ENCODE measurements around the gene GALNT17.

GALNT17 gene

GRCh38 chr7:71548746-71549145, 416.8 kb downstream of the GALNT17 start:
- no peak for TF ChIP-seq BHLHE40 (IDR thresholded peaks at IDR 0.05; ENCODE audit: borderline replicate concordance)
- no peak for TF ChIP-seq PKNOX1 (IDR thresholded peaks at IDR 0.05)
- no peak for TF ChIP-seq FOXM1 (IDR thresholded peaks at IDR 0.05; ENCODE audit: borderline replicate concordance)
- TF ChIP-seq CTBP1 (IDR thresholded peaks at IDR 0.05; ENCODE audit: borderline replicate concordance) = no peak
- TF ChIP-seq ELF4 (IDR thresholded peaks at IDR 0.05) = no peak
- ChIA-PET POLR2A (no interaction called here), CTCF (no interaction called here)
- DNase-seq (ENCODE audit: extremely low spot score) = no peak

DNA sequence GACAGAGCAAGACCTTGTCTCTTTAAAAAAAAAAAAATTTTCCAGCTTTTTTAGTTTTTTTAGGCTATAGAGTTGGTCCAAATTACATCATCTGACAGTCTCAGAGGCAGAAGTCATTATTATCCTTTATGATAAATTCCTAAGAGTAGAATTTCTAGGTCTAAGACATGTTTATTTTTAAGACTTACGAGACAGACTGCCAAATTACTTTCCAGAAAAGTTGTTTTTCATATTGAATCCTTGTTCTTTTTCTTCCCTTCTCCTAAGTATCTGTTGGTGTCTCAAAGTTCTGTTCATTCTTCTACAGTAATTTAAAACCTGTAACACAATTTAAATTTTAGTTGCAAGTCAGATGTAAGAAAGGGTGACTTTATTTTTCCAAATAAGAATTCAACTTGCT, 421.4 kb downstream of the GALNT17 start:
- DNase-seq (ENCODE audit: extremely low spot score) = no peak
- ChIA-PET CTCF (no interaction called here), POLR2A (no interaction called here)
- TF ChIP-seq ELF4 (IDR thresholded peaks at IDR 0.05) = no peak
- no peak for TF ChIP-seq BHLHE40 (IDR thresholded peaks at IDR 0.05; ENCODE audit: borderline replicate concordance)
- TF ChIP-seq ARNT (IDR thresholded peaks at IDR 0.05) = no peak
- TF ChIP-seq PKNOX1 (IDR thresholded peaks at IDR 0.05) = no peak
- no peak for TF ChIP-seq HDGF (IDR thresholded peaks at IDR 0.05; ENCODE audit: borderline replicate concordance)
- no peak for TF ChIP-seq NFRKB (IDR thresholded peaks at IDR 0.05)
- no peak for TF ChIP-seq L3MBTL2 (conservative IDR thresholded peaks at IDR 0.05)
- TF ChIP-seq FOXK2 (IDR thresholded peaks at IDR 0.05) = no peak
- TF ChIP-seq CTBP1 (IDR thresholded peaks at IDR 0.05; ENCODE audit: borderline replicate concordance) = no peak
- no peak for TF ChIP-seq SUZ12 (IDR thresholded peaks at IDR 0.05)
- TF ChIP-seq ZNF384 (IDR thresholded peaks at IDR 0.05) = no peak
- no peak for TF ChIP-seq FOXA1 (IDR thresholded peaks at IDR 0.05)
- no peak for TF ChIP-seq SP1 (IDR thresholded peaks at IDR 0.05)

DNA sequence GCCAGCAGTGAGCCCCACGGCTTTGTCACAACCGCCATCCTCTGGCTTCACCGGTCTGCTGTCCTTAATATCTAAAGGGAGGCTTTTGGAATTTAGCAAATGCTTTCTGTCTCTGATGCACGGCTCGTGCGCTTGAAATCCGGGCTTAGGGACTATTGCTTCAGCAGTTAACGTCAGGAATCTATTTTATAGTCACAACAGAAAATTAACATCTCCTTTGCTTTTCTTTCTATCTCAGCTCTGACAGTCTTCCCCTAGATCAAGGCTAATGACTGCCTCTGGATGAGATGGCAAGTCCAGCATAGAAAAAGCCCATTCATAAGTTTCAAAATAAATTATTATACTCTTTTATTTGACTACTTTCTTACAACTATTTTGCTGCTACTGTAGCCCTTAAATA, 423.8 kb downstream of the GALNT17 start:
- POLR2A ChIA-PET = no interaction called here
- CTCF ChIA-PET = no interaction called here
- DNase-seq (ENCODE audit: extremely low spot score) = no peak
- no peak for TF ChIP-seq SUZ12 (IDR thresholded peaks at IDR 0.05)
- no peak for TF ChIP-seq NFRKB (IDR thresholded peaks at IDR 0.05)
- TF ChIP-seq FOXM1 (IDR thresholded peaks at IDR 0.05; ENCODE audit: borderline replicate concordance) = no peak
- no peak for TF ChIP-seq SP1 (IDR thresholded peaks at IDR 0.05)
- no peak for TF ChIP-seq BHLHE40 (IDR thresholded peaks at IDR 0.05; ENCODE audit: borderline replicate concordance)
- TF ChIP-seq TARDBP (IDR thresholded peaks at IDR 0.05) = no peak
- no peak for TF ChIP-seq L3MBTL2 (conservative IDR thresholded peaks at IDR 0.05)

DNA sequence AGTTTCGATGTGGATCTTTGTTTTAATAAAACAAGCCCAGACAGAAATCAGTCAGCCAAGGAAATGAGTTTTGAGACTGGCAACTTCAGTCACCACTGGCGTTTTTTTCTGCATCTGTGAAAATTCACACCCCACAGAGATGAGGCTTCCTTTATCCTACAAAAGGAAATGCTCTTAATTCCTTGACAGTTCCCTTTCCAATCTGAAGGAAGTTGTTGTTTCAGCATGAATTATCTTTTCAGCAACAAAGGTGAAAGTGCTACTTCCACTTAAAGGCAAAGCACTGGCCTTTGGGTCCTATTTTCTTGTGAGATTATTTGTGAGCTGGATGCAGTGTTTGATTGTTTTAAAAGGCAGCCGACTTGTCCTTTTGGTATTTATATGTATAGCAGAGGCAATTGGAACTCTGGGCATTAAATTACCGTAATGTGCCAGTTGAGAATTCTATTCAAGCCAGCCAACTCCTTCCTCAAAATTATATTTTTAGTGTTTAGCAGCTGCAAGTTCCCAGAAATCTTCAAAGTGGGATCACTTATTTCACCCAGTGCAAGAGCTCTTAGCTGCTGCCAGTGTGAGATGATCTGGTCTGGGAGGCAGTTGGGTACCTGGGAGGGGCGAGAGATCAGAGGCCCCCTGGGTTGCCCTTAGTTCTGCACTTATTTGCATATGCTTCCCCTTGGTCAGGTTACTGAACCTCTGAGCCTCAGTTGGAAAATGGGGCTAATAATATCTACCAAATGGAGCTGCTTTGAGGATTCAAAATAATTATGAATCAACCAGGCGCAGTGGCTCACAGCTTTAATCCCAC, 427.1 kb downstream of the GALNT17 start:
- ChIA-PET POLR2A (no interaction called here), CTCF (no interaction called here)
- no peak for DNase-seq (ENCODE audit: extremely low spot score)
- TF ChIP-seq FOXK2 (IDR thresholded peaks at IDR 0.05) (no peak), ELF4 (IDR thresholded peaks at IDR 0.05) (no peak), ZNF384 (IDR thresholded peaks at IDR 0.05) (no peak), NFRKB (IDR thresholded peaks at IDR 0.05) (no peak), SUZ12 (IDR thresholded peaks at IDR 0.05) (no peak), BHLHE40 (IDR thresholded peaks at IDR 0.05; ENCODE audit: borderline replicate concordance) (no peak)

GRCh38 chr7:71560354-71560995, 428.5 kb downstream of the GALNT17 start:
- ChIA-PET POLR2A (no interaction called here), CTCF (no interaction called here)
- no peak for DNase-seq (ENCODE audit: extremely low spot score)
- TF ChIP-seq FOXK2 (IDR thresholded peaks at IDR 0.05) = no peak
- no peak for TF ChIP-seq HDGF (IDR thresholded peaks at IDR 0.05; ENCODE audit: borderline replicate concordance)
- no peak for TF ChIP-seq PKNOX1 (IDR thresholded peaks at IDR 0.05)
- TF ChIP-seq NFRKB (IDR thresholded peaks at IDR 0.05) = no peak
- TF ChIP-seq ELF4 (IDR thresholded peaks at IDR 0.05) = no peak
- TF ChIP-seq LEF1 (IDR thresholded peaks at IDR 0.05; ENCODE audit: borderline replicate concordance) = no peak
- TF ChIP-seq SUZ12 (IDR thresholded peaks at IDR 0.05) = no peak
- TF ChIP-seq ARNT (IDR thresholded peaks at IDR 0.05) = no peak
- TF ChIP-seq FOXM1 (IDR thresholded peaks at IDR 0.05; ENCODE audit: borderline replicate concordance) = no peak
- no peak for TF ChIP-seq CTBP1 (IDR thresholded peaks at IDR 0.05; ENCODE audit: borderline replicate concordance)
- no peak for TF ChIP-seq SP1 (IDR thresholded peaks at IDR 0.05)
- no peak for TF ChIP-seq ZNF384 (IDR thresholded peaks at IDR 0.05)
- no peak for TF ChIP-seq L3MBTL2 (conservative IDR thresholded peaks at IDR 0.05)
- TF ChIP-seq BHLHE40 (IDR thresholded peaks at IDR 0.05; ENCODE audit: borderline replicate concordance) = no peak
- TF ChIP-seq FOXA1 (IDR thresholded peaks at IDR 0.05) = no peak
- TF ChIP-seq TARDBP (IDR thresholded peaks at IDR 0.05) = no peak

GRCh38 chr7:71563276-71563675, 431.3 kb downstream of the GALNT17 start:
- DNase-seq (ENCODE audit: extremely low spot score) = no peak
- no peak for TF ChIP-seq CTBP1 (IDR thresholded peaks at IDR 0.05; ENCODE audit: borderline replicate concordance)
- no peak for TF ChIP-seq ARNT (IDR thresholded peaks at IDR 0.05)
- TF ChIP-seq FOXA1 (IDR thresholded peaks at IDR 0.05) = no peak
- TF ChIP-seq HDGF (IDR thresholded peaks at IDR 0.05; ENCODE audit: borderline replicate concordance) = no peak
- TF ChIP-seq ZNF384 (IDR thresholded peaks at IDR 0.05) = no peak
- TF ChIP-seq L3MBTL2 (conservative IDR thresholded peaks at IDR 0.05) = no peak
- no peak for TF ChIP-seq PKNOX1 (IDR thresholded peaks at IDR 0.05)
- TF ChIP-seq FOXM1 (IDR thresholded peaks at IDR 0.05; ENCODE audit: borderline replicate concordance) = no peak
- TF ChIP-seq LEF1 (IDR thresholded peaks at IDR 0.05; ENCODE audit: borderline replicate concordance) = no peak
- TF ChIP-seq FOXK2 (IDR thresholded peaks at IDR 0.05) = no peak
- TF ChIP-seq TARDBP (IDR thresholded peaks at IDR 0.05) = no peak
- CTCF ChIA-PET = no interaction called here
- POLR2A ChIA-PET = no interaction called here
